Femur (tissue), 1 donor: ENCODE data around the gene TRAP1.

Source experiments
- DNase-seq: peaks from one replicate; pipeline ENCODE4 v3.0.0-alpha.2; 2017

The TRAP1 gene

GRCh38 chr16:3712861-3713372 is 4.4 kb downstream of the TRAP1 start:
- no peak for DNase-seq

GRCh38 chr16:3706253-3707012 is 10.9 kb downstream of the TRAP1 start:
- DNase-seq: no peak

GRCh38 chr16:3702082-3702481 is 15.2 kb downstream of the TRAP1 start:
- DNase-seq: no peak

GRCh38 chr16:3701531-3701930 is 15.8 kb downstream of the TRAP1 start:
- no peak for DNase-seq

- DNase-seq: peak; percentile 52
Measured at GRCh38 chr16:3698941-3699340, 18.4 kb downstream of the TRAP1 start.

GRCh38 chr16:3696425-3697218 is 20.7 kb downstream of the TRAP1 start:
- no peak for DNase-seq

- DNase-seq: no peak
Measured at GRCh38 chr16:3695610-3696369, 21.5 kb downstream of the TRAP1 start.

GRCh38 chr16:3694051-3694450 is 23.3 kb downstream of the TRAP1 start:
- no peak for DNase-seq

- DNase-seq: no peak
Measured at GRCh38 chr16:3691761-3692160, 25.6 kb downstream of the TRAP1 start.

GRCh38 chr16:3690980-3691720 is 26.2 kb downstream of the TRAP1 start:
- peak; percentile 69 for DNase-seq

GRCh38 chr16:3690470-3690928 is 26.8 kb downstream of the TRAP1 start:
- DNase-seq: peak; percentile 96

GRCh38 chr16:3689731-3690130 is 27.6 kb downstream of the TRAP1 start:
- no peak for DNase-seq

- DNase-seq: no peak
Measured at GRCh38 chr16:3687792-3688191, 29.5 kb downstream of the TRAP1 start.

- no peak for DNase-seq
Measured at GRCh38 chr16:3687021-3687420, 30.3 kb downstream of the TRAP1 start.

GRCh38 chr16:3681206-3681605 is 36.1 kb downstream of the TRAP1 start:
- peak; percentile 66 for DNase-seq

- DNase-seq: no peak
Measured at GRCh38 chr16:3677994-3678393, 39.3 kb downstream of the TRAP1 start.

GRCh38 chr16:3675601-3676130 is 41.7 kb downstream of the TRAP1 start:
- no peak for DNase-seq

- DNase-seq: no peak
Measured at GRCh38 chr16:3674513-3675295, 42.6 kb downstream of the TRAP1 start.

GRCh38 chr16:3673676-3674377 is 43.5 kb downstream of the TRAP1 start:
- no peak for DNase-seq

- no peak for DNase-seq
Measured at GRCh38 chr16:3673201-3673600, 44.1 kb downstream of the TRAP1 start.
